ENCODE measurements around the gene CDC73.

DNA sequence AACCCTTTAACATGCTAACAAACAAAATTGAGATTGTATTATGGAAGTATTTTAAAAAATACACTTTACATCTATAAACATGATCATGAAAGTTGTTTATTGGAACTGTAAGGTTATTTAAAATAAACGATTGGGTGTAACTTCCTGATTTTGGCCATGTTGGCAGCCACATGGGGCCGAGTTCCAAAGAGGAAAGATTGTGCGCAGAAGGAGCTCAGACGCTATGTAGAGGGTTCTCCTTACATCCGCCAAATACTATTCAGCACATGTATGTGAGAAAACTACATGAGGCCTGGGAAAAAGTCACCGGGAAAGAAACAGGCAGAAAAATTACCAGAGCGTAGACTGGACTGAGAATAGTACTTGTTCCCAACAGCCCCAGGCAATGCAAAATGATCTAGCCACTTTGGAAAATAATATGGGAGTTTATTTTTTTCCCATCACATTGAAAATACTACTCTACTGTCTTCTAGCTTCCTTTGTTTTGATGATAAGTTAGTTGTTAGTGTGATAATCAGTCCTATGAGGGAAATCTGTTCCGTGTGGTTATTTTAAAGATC, 100.3 kb downstream of the CDC73 start:
- TF ChIP-seq, protein P1, sequence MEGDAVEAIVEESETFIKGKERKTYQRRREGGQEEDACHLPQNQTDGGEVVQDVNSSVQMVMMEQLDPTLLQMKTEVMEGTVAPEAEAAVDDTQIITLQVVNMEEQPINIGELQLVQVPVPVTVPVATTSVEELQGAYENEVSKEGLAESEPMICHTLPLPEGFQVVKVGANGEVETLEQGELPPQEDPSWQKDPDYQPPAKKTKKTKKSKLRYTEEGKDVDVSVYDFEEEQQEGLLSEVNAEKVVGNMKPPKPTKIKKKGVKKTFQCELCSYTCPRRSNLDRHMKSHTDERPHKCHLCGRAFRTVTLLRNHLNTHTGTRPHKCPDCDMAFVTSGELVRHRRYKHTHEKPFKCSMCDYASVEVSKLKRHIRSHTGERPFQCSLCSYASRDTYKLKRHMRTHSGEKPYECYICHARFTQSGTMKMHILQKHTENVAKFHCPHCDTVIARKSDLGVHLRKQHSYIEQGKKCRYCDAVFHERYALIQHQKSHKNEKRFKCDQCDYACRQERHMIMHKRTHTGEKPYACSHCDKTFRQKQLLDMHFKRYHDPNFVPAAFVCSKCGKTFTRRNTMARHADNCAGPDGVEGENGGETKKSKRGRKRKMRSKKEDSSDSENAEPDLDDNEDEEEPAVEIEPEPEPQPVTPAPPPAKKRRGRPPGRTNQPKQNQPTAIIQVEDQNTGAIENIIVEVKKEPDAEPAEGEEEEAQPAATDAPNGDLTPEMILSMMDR (IDR thresholded peaks at IDR 0.05) = no peak
- no peak for TF ChIP-seq POLR2A (IDR thresholded peaks at IDR 0.05)

All from heart left ventricle (tissue), 13 donors.